GM12801 (cell line): Measurements from ENCODE around the gene ABI1.

Source experiments
- CTCF ChIP-seq: IDR thresholded peaks from one replicate; pipeline ENCODE4 v1.5.1; 2011; ENCODE audit warnings: control low read depth; ENCODE audit not compliant: insufficient read length; ENCODE audit errors: extremely low read depth

ABI1 gene

GRCh38 chr10:26727005-26727404 lies 133.8 kb downstream of the ABI1 start:
- no peak for TF ChIP-seq CTCF

- TF ChIP-seq CTCF, result peak; percentile 53
Measured at GRCh38 chr10:26725837-26726727, 134.7 kb downstream of the ABI1 start.

GRCh38 chr10:26723016-26723415 lies 137.7 kb downstream of the ABI1 start:
- no peak for TF ChIP-seq CTCF

GRCh38 chr10:26721561-26721960 lies 139.2 kb downstream of the ABI1 start:
- TF ChIP-seq CTCF, result no peak

GRCh38 chr10:26717476-26717875 lies 143.3 kb downstream of the ABI1 start:
- TF ChIP-seq CTCF, result no peak

- TF ChIP-seq CTCF, result no peak
Measured at GRCh38 chr10:26715137-26715487, 145.6 kb downstream of the ABI1 start.

GRCh38 chr10:26714415-26715136 lies 146.2 kb downstream of the ABI1 start:
- TF ChIP-seq CTCF, result no peak
